ENCODE data around the gene KCNJ12. TPM values are rescaled to one million over a fixed set of nuclear protein-coding genes. Genes with fewer than 3 reads are reported as not detected.

KCNJ12 gene
- total and polyA plus RNA-seq, 4 donors, result 0.67 to 6.6 (median 2.5) TPM

DNA sequence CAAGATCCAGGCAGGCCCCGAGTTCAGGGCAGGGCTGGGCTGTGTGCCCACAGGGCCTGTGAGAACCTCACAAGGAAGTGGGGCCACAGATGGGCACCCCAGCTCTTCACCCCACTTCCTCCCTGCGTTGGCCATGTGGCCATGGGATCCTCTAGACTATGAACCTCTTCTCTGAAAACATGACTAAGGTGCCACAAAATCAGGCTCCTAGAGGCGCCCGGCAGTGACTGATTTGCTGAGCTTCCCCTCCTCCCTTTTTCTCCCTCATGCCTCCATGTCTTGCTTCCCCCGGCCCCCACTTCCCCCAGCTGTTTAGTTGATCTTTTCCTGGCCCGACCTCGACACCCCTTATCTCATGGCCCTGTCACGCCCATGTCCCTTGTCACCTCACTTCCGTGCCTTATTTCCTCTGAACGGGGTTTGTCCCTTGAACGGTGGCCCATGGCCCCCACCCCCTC is 87.1 kb downstream of the KCNJ12 start:
- Histone ChIP-seq H3K9ac (ENCODE audit: insufficient read depth in 1 of 2, low read length in 2 of 2) (no peak overlapping the region), H3K36me3 (ENCODE audit: control insufficient read depth in 4 of 4, insufficient read depth in 4 of 4, low read length in 4 of 4) (no peaks in the 10 kb centered on the region), H3K4me3 (no peak overlapping the region), H3K27ac (ENCODE audit: low read depth in 1 of 2, low read length in 1 of 2) (no peak overlapping the region), H3K4me1 (ENCODE audit: control insufficient read depth in 5 of 5, insufficient read depth in 5 of 5, low read length in 5 of 5) (peaks cover 0 to 15% (median 3%) of the 10 kb centered on the region in 5 donors), H3K27me3 (ENCODE audit: control insufficient read depth in 3 of 3, insufficient read depth in 3 of 3, low read length in 2 of 3) (peaks cover 0 to 22% (median 2%) of the 10 kb centered on the region in 3 donors), H3K9me3 (ENCODE audit: control insufficient read depth in 4 of 4, insufficient read depth in 3 of 4, low read length in 3 of 4) (no peaks in the 10 kb centered on the region)
- ATAC-seq (ENCODE audit: insufficient read depth, low FRiP score), result no peak
- 12 to 29% methylated on average over 11 of the region's 11 CpGs for WGBS, 2 donors
- DNase-seq, result no peak
- TF ChIP-seq, protein P1, sequence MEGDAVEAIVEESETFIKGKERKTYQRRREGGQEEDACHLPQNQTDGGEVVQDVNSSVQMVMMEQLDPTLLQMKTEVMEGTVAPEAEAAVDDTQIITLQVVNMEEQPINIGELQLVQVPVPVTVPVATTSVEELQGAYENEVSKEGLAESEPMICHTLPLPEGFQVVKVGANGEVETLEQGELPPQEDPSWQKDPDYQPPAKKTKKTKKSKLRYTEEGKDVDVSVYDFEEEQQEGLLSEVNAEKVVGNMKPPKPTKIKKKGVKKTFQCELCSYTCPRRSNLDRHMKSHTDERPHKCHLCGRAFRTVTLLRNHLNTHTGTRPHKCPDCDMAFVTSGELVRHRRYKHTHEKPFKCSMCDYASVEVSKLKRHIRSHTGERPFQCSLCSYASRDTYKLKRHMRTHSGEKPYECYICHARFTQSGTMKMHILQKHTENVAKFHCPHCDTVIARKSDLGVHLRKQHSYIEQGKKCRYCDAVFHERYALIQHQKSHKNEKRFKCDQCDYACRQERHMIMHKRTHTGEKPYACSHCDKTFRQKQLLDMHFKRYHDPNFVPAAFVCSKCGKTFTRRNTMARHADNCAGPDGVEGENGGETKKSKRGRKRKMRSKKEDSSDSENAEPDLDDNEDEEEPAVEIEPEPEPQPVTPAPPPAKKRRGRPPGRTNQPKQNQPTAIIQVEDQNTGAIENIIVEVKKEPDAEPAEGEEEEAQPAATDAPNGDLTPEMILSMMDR (IDR thresholded peaks at IDR 0.05; ENCODE audit: control extremely low read depth, extremely low read depth), result no peak

DNA sequence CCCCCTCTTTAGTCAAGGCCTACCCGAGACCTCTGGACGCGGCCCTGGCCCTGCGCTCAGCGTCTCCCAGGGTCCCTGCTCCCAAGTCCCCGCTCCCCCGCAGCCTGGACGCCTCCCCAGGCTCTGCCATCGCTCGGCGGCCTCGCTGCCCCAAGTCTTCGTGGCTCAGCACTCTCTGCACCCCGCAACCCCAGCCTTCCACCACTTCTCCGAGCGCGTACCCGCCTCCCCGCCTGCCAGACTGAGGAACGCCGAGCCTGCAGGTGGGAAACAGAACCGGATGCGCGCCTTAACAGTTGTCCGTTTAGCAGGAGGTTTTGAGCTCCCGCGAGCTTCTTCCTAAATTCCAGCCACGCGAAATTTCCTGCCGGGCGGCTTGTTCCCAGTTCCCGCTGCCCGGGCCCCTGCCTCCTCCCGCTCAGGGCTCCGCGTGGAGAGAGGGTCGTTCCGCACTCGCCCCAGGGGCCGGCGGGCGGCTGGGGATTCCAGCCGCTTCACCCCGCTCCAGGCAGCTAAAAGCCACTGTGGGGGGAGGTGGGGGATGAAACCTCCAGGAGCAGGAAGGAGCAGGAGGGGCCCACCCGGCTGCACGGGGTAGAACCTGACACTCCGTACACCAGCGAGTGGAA is 87.7 kb downstream of the KCNJ12 start:
- DNase-seq (peak in 2 of 3 donors; percentile 29 to 39), ATAC-seq (ENCODE audit: insufficient read depth, low FRiP score) (no peak)
- H3K27ac ChIP-seq (ENCODE audit: low read depth in 1 of 2, low read length in 1 of 2), result no peak overlapping the region
- no peaks in the 10 kb centered on the region for H3K36me3 ChIP-seq (ENCODE audit: control insufficient read depth in 4 of 4, insufficient read depth in 4 of 4, low read length in 4 of 4)
- no peak overlapping the region for H3K9ac ChIP-seq (ENCODE audit: insufficient read depth in 1 of 2, low read length in 2 of 2)
- peaks cover 0 to 15% (median 3%) of the 10 kb centered on the region in 5 donors for H3K4me1 ChIP-seq (ENCODE audit: control insufficient read depth in 5 of 5, insufficient read depth in 5 of 5, low read length in 5 of 5)
- no peak overlapping the region for H3K4me3 ChIP-seq
- H3K27me3 ChIP-seq (ENCODE audit: control insufficient read depth in 3 of 3, insufficient read depth in 3 of 3, low read length in 2 of 3), result peaks cover 0 to 19% (median 2%) of the 10 kb centered on the region in 3 donors
- TF ChIP-seq, protein P1 (IDR thresholded peaks at IDR 0.05; ENCODE audit: control extremely low read depth, extremely low read depth), result no peak
- 11 to 18% methylated on average over 48 of the region's 48 CpGs for WGBS, 2 donors
- H3K9me3 ChIP-seq (ENCODE audit: control insufficient read depth in 4 of 4, insufficient read depth in 3 of 4, low read length in 3 of 4), result no peaks in the 10 kb centered on the region

DNA sequence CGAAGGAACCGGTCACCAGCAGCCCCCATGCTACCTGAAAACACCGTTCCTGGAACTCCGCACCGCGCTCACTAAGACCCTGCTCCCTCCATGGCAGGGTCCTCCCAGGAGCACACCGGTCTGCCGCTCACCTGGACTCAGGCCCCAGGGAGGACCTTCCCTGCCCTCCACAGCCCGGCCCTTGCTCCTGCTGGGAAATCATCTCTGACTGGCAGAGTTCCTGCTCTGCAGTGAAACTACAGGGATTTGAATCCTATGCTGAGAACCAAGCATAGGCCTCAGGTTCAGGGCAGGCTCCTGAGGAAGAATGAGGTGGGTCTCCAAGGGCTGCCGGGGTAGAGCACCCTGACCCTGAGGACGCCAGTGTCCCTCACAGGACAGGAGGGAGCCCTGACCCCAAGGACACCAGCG is 88.5 kb downstream of the KCNJ12 start:
- H3K27ac ChIP-seq (ENCODE audit: low read depth in 1 of 2, low read length in 1 of 2), result no peak overlapping the region
- peaks cover 0 to 14% (median 2%) of the 10 kb centered on the region in 3 donors for H3K27me3 ChIP-seq (ENCODE audit: control insufficient read depth in 3 of 3, insufficient read depth in 3 of 3, low read length in 2 of 3)
- ATAC-seq (ENCODE audit: insufficient read depth, low FRiP score) (no peak), DNase-seq (no peak)
- TF ChIP-seq, protein P1 (IDR thresholded peaks at IDR 0.05; ENCODE audit: control extremely low read depth, extremely low read depth), result no peak
- WGBS, 2 donors, result 79 to 85% methylated on average over 12 of the region's 12 CpGs
- no peak overlapping the region for H3K9ac ChIP-seq (ENCODE audit: insufficient read depth in 1 of 2, low read length in 2 of 2)
- H3K4me3 ChIP-seq, result no peak overlapping the region
- no peaks in the 10 kb centered on the region for H3K9me3 ChIP-seq (ENCODE audit: control insufficient read depth in 4 of 4, insufficient read depth in 3 of 4, low read length in 3 of 4)
- H3K36me3 ChIP-seq (ENCODE audit: control insufficient read depth in 4 of 4, insufficient read depth in 4 of 4, low read length in 4 of 4), result no peaks in the 10 kb centered on the region
- H3K4me1 ChIP-seq (ENCODE audit: control insufficient read depth in 5 of 5, insufficient read depth in 5 of 5, low read length in 5 of 5), result peaks cover 0 to 15% (median 3%) of the 10 kb centered on the region in 5 donors
